ENCODE data around the gene INKA1.

DNA sequence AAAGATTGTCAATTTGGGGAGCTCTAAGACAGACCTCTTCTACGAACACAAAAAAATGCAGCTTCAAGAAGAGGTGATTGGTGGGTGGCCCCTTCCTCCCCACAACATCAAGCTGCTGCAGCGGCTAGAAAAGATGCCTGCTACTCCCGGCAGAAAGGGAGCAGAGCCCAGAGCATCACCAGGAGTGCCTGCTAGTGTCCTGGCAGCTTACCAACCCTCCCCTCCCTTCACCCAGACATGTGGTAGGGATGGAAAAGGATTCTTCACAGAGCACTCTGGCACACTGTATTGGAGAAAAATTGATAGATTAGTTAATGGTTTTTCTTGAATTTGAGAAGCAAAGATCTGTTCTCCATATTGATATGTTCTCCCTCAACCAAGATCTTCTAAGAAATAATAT, 27.5 kb upstream of the INKA1 start:
- TF ChIP-seq, protein P1, sequence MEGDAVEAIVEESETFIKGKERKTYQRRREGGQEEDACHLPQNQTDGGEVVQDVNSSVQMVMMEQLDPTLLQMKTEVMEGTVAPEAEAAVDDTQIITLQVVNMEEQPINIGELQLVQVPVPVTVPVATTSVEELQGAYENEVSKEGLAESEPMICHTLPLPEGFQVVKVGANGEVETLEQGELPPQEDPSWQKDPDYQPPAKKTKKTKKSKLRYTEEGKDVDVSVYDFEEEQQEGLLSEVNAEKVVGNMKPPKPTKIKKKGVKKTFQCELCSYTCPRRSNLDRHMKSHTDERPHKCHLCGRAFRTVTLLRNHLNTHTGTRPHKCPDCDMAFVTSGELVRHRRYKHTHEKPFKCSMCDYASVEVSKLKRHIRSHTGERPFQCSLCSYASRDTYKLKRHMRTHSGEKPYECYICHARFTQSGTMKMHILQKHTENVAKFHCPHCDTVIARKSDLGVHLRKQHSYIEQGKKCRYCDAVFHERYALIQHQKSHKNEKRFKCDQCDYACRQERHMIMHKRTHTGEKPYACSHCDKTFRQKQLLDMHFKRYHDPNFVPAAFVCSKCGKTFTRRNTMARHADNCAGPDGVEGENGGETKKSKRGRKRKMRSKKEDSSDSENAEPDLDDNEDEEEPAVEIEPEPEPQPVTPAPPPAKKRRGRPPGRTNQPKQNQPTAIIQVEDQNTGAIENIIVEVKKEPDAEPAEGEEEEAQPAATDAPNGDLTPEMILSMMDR (IDR thresholded peaks at IDR 0.05) = no peak
- TF ChIP-seq POLR2A (IDR thresholded peaks at IDR 0.05) (no peak), POLR2AphosphoS5 (IDR thresholded peaks at IDR 0.05) (no peak), EP300 (IDR thresholded peaks at IDR 0.05) (no peak)

All from stomach (tissue), 4 donors.